HepG2 (cell line): Measurements from ENCODE around the gene SRRM3. TPM values are rescaled to one million over a fixed set of nuclear protein-coding genes. Genes with fewer than 3 reads are reported as not detected.

Source experiments
- ATAC-seq: fragments of 200-7000 bp; cut with Tn5 transposase; 3 replicates; pipeline ENCODE4 v1.9.1; 2020; ENCODE audit warnings: mild to moderate bottlenecking, moderate library complexity
- BruUV-seq: library from RNA; stranded (reverse); fragments of 400-500 nt; replicated peaks from 2 replicates; lab custom pipeline; 2021; lab: Mats Ljungman, UMichigan
- CTCF ChIA-PET: fragments of 300-600 bp; formaldehyde crosslinking; extraction: SDS; loops from one replicate; lab custom pipeline; 2021; ENCODE audit warnings: low total read pairs, inconsistent platforms, low intra/inter-chr PET ratio; lab: Yijun Ruan, JAX
- POLR2A ChIA-PET: fragments of 350-600 bp; sonication (Branson Sonifier 250); formaldehyde crosslinking; loops from one replicate; lab custom pipeline; 2020; ENCODE audit warnings: antibody characterized with exemption, inconsistent platforms; lab: Yijun Ruan, JAX
- DNase-seq: peaks from one replicate; pipeline ENCODE4 v3.0.0-alpha.2; 2015; ENCODE audit warnings: low spot score
- FAIRE-seq: peaks from 3 replicates; lab custom pipeline; 2011; peaks lifted over from hg19 to GRCh38; lab: Jason Lieb, UNC
- H2AFZ ChIP-seq: one replicate; pipeline ENCODE4 v1.6.1; 2011; ENCODE audit warnings: low read length, inconsistent platforms
- H3K27ac ChIP-seq: fragments of 300-600 bp; 3 replicates; pipeline ENCODE4 v1.8.0; 2011; ENCODE audit warnings: mixed run types, mild to moderate bottlenecking, mixed read lengths, low read length, inconsistent platforms; ENCODE audit not compliant: insufficient read depth; ENCODE audit errors: extremely low read length
- H3K27me3 ChIP-seq, 2 experiments: fragments of 200-600 bp in 1 of 2; 2 replicates in 1 of 2; 3 replicates in 1 of 2; pipeline versions ENCODE4 v1.6.0 to v1.8.0; 2011; ENCODE audit warnings: low read length in 2 of 2, mild to moderate bottlenecking in 2 of 2, moderate library complexity in 2 of 2, inconsistent platforms in 1 of 2; ENCODE audit not compliant: insufficient read depth in 2 of 2, control insufficient read depth in 1 of 2
- H3K36me3 ChIP-seq, 2 experiments: fragments of 200-600 bp in 1 of 2; replicated peaks in 1 of 2; 2 replicates in 1 of 2; 3 replicates in 1 of 2; pipeline versions ENCODE4 v1.5.1 to v1.8.0; 2011; ENCODE audit warnings: low read length in 2 of 2, inconsistent platforms in 1 of 2; ENCODE audit not compliant: insufficient read depth in 2 of 2, control insufficient read depth in 1 of 2
- H3K4me1 ChIP-seq: 2 replicates; pipeline ENCODE4 v1.5.1; 2012; ENCODE audit warnings: low read length, inconsistent platforms; ENCODE audit not compliant: insufficient read depth
- H3K4me2 ChIP-seq: 2 replicates; pipeline ENCODE4 v1.6.0; 2011; ENCODE audit warnings: low read depth, low read length, inconsistent platforms
- H3K4me3 ChIP-seq, 3 experiments: fragments of 200-600 bp in 1 of 3; sonication (generic), shearing (Covaris generic) in 1 of 3; replicated peaks in 1 of 3; 2 replicates each; pipeline ENCODE4 v1.5.1; 2011 to 2016; ENCODE audit warnings: low read length in 3 of 3, inconsistent platforms in 2 of 3, low read depth in 2 of 3, mild to moderate bottlenecking in 2 of 3, control low read depth in 1 of 3, mixed read lengths in 1 of 3; ENCODE audit not compliant: insufficient read depth in 1 of 3
- H3K79me2 ChIP-seq: one replicate; pipeline ENCODE4 v1.6.1; 2011; ENCODE audit warnings: low read length, inconsistent platforms; ENCODE audit not compliant: insufficient read depth
- H3K9ac ChIP-seq: 2 replicates; pipeline ENCODE4 v1.6.0; 2011; ENCODE audit warnings: mild to moderate bottlenecking, low read depth, low read length, inconsistent platforms; ENCODE audit not compliant: insufficient read depth
- H3K9me3 ChIP-seq: 2 replicates; pipeline ENCODE4 v1.5.1; 2012; ENCODE audit warnings: mild to moderate bottlenecking, low read length
- H4K20me1 ChIP-seq: 2 replicates; pipeline ENCODE4 v1.6.0; 2011; ENCODE audit warnings: inconsistent platforms, mild to moderate bottlenecking, low read length, moderate library complexity; ENCODE audit not compliant: insufficient read depth
- CERS6 ChIP-seq: sonication (generic); formaldehyde crosslinking; IDR thresholded peaks from 2 replicates; pipeline ENCODE4 v1.5.0; 2020; ENCODE audit warnings: missing genetic modification reagents
- DDIT3 ChIP-seq: sonication (generic); formaldehyde crosslinking; IDR thresholded peaks from 2 replicates; pipeline ENCODE4 v1.4.0; 2020; ENCODE audit warnings: mild to moderate bottlenecking, missing genetic modification reagents
- DNMT1 ChIP-seq: sonication (generic); formaldehyde crosslinking; IDR thresholded peaks from 2 replicates; pipeline ENCODE4 v1.5.1; 2020; ENCODE audit warnings: mild to moderate bottlenecking, missing genetic modification reagents
- GLMP ChIP-seq: sonication (generic); formaldehyde crosslinking; IDR thresholded peaks from 2 replicates; pipeline ENCODE4 v1.9.0; 2021; ENCODE audit warnings: missing genetic modification reagents, mild to moderate bottlenecking, borderline replicate concordance
- GPBP1L1 ChIP-seq: sonication (generic); formaldehyde crosslinking; IDR thresholded peaks from 2 replicates; pipeline ENCODE4 v1.5.0; 2020; ENCODE audit warnings: mild to moderate bottlenecking, missing genetic modification reagents
- GRHL1 ChIP-seq: sonication (generic); formaldehyde crosslinking; conservative IDR thresholded peaks from 2 replicates; pipeline ENCODE4 v1.8.0; 2022; ENCODE audit warnings: missing genetic modification reagents
- HNRNPH1 ChIP-seq: fragments of 200-400 bp; formaldehyde crosslinking; optimal IDR thresholded peaks from 2 replicates; pipeline ENCODE3; 2017; ENCODE audit warnings: mild to moderate bottlenecking, low read depth, low read length
- IRX3 ChIP-seq: sonication (generic); formaldehyde crosslinking; IDR thresholded peaks from 2 replicates; pipeline ENCODE4 v1.8.1; 2023; ENCODE audit warnings: mild to moderate bottlenecking, low read depth, missing genetic modification reagents, borderline replicate concordance
- MIXL1 ChIP-seq: IDR thresholded peaks from 2 replicates; pipeline ENCODE4 v1.6.1; 2016
- NR3C1 ChIP-seq: sonication (generic); formaldehyde crosslinking; IDR thresholded peaks from 2 replicates; pipeline ENCODE4 v1.4.0; 2020; ENCODE audit warnings: missing genetic modification reagents
- SRSF1 ChIP-seq: fragments of 200-400 bp; formaldehyde crosslinking; optimal IDR thresholded peaks from 2 replicates; pipeline ENCODE3; 2017; ENCODE audit warnings: mild to moderate bottlenecking, low read depth, low read length, moderate library complexity
- TBX3 ChIP-seq: fragments of 450-650 bp; IDR thresholded peaks from 2 replicates; pipeline ENCODE4 v1.6.1; 2017; ENCODE audit warnings: antibody characterized with exemption, mild to moderate bottlenecking, inconsistent platforms, borderline replicate concordance
- ZBTB26 ChIP-seq: IDR thresholded peaks from 2 replicates; pipeline ENCODE4 v1.6.1; 2016; ENCODE audit warnings: missing compliant biosample characterization, missing genetic modification reagents, borderline replicate concordance
- ZNF260 ChIP-seq: sonication (generic); formaldehyde crosslinking; IDR thresholded peaks from 2 replicates; pipeline ENCODE4 v1.4.0; 2020; ENCODE audit warnings: missing genetic modification reagents, low read depth, mild to moderate bottlenecking, borderline replicate concordance
- ZNF468 ChIP-seq: sonication (generic); formaldehyde crosslinking; IDR thresholded peaks from 2 replicates; pipeline ENCODE4 v1.8.0; 2022; ENCODE audit warnings: mild to moderate bottlenecking, moderate library complexity, missing genetic modification reagents
- ZNF512 ChIP-seq: sonication (generic); formaldehyde crosslinking; IDR thresholded peaks from 2 replicates; pipeline ENCODE4 v1.4.0; 2020; ENCODE audit warnings: mild to moderate bottlenecking, missing genetic modification reagents
- WGBS: methylation state at CpG from one replicate; pipeline ENCODE4 v1.1.6; 2017; ENCODE audit warnings: low lambda C conversion rate; 5-methylcytosine and 5-hydroxymethylcytosine counted together
- in situ Hi-C: cut with HindIII; loops from 2 replicates; pipeline ENCODE4 v1.10.0; 2017; ENCODE audit warnings: low pct_unique_long_range_greater_than_20kb; ENCODE audit not compliant: extremely low pct_ligation_motif_present
- intact Hi-C: fragments of 100-400 bp; cut with micrococcal nuclease; formaldehyde crosslinking; loops from one replicate; pipeline ENCODE4 v1.10.0; 2022; ENCODE audit not compliant: unreplicated experiment
- polyA plus RNA-seq, 8 experiments: library from polyadenylated mRNA; depleted of rRNA in 3 of 8; stranded (reverse) in 7 of 8; unstranded in 1 of 8; fragments of >200 nt; fragmentation: Illumina TruSeq in 4 of 8; extraction: Trizol in 4 of 8; gene quantifications; 2 replicates each; pipeline versions ENCODE4 v1.2.1 to v1.2.3, GENCODE V29; 2011 to 2016; ENCODE audit warnings: low read depth in 4 of 8, missing spikeins in 1 of 8, mixed read lengths in 1 of 8; ENCODE audit not compliant: insufficient read depth in 1 of 8
- total RNA-seq, 5 experiments: library from RNA; depleted of rRNA; stranded (reverse); fragments of >200 nt; fragmentation: Illumina TruSeq; extraction: Trizol; gene quantifications; 2 replicates each; pipeline ENCODE4 v1.2.3, GENCODE V29; 2016; ENCODE audit warnings: low read depth in 1 of 5

The SRRM3 gene
- total and polyA plus RNA-seq, 2 of the 13 experiments (the other 11 are each of a cell fraction or from before 2014, with no cell fraction given): 0.13 to 0.54 TPM

- Histone ChIP-seq H3K4me2 (no peak overlapping the region), H3K79me2 (no peaks in the 10 kb centered on the region), H2AFZ (no peak overlapping the region), H3K4me3 (no peak overlapping the region), H3K4me1 (no peaks in the 10 kb centered on the region), H3K27me3 (peaks cover 0 to 3% of the 10 kb centered on the region in 2 experiments; a peak in 1 of 5 replicates), H3K27ac (no peak overlapping the region), H3K36me3 (no peaks in the 10 kb centered on the region), H3K9ac (no peak overlapping the region), H3K9me3 (no peaks in the 10 kb centered on the region), H4K20me1 (no peaks in the 10 kb centered on the region)
- no peak for FAIRE-seq
- 37% methylated on average over 7 of the region's 11 CpGs for WGBS
- no peak for DNase-seq
- intact Hi-C loops (no loop called here), in situ Hi-C loops (no loop called here)
- no TSS peak for BruUV-seq
- no peak for ATAC-seq
- CTCF ChIA-PET: no interaction called here
- POLR2A ChIA-PET: no interaction called here
- TF ChIP-seq DDIT3 (no peak), DNMT1 (CRISPR knock-in tag) (no peak), CERS6 (CRISPR knock-in tag) (no peak), MIXL1 (no peak), HNRNPH1 (no peak), TBX3 (no peak), IRX3 (CRISPR knock-in tag) (no peak), GLMP (no peak), ZNF468 (CRISPR knock-in tag) (no peak), ZBTB26 (no peak), GPBP1L1 (CRISPR knock-in tag) (no peak), GRHL1 (no peak), NR3C1 (no peak), ZNF512 (CRISPR knock-in tag) (no peak), SRSF1 (no peak), ZNF260 (CRISPR knock-in tag) (no peak)
These were observed 9.5 kb downstream of the SRRM3 start for GRCh38 chr7:76211216-76211615.
